HepG2 (cell line): ENCODE measurements around the gene NUDT9. TPM values are rescaled to one million over a fixed set of nuclear protein-coding genes. Genes with fewer than 3 reads are reported as not detected.
"Not testable (repeated sequence)": the region's sequence is repeated elsewhere in the genome, so short reads cannot be mapped to it uniquely, and the experiment has no call there.

Source experiments
- ATAC-seq: fragments of 200-7000 bp; cut with Tn5 transposase; 3 replicates; pipeline ENCODE4 v1.9.1; 2020; ENCODE audit warnings: mild to moderate bottlenecking, moderate library complexity
- BruUV-seq: library from RNA; stranded (reverse); fragments of 400-500 nt; replicated peaks from 2 replicates; lab custom pipeline; 2021; lab: Mats Ljungman, UMichigan
- CTCF ChIA-PET: fragments of 300-600 bp; formaldehyde crosslinking; extraction: SDS; loops from one replicate; lab custom pipeline; 2021; ENCODE audit warnings: low total read pairs, inconsistent platforms, low intra/inter-chr PET ratio; lab: Yijun Ruan, JAX
- POLR2A ChIA-PET: fragments of 350-600 bp; sonication (Branson Sonifier 250); formaldehyde crosslinking; loops from one replicate; lab custom pipeline; 2020; ENCODE audit warnings: antibody characterized with exemption, inconsistent platforms; lab: Yijun Ruan, JAX
- DNase-seq: peaks from one replicate; pipeline ENCODE4 v3.0.0-alpha.2; 2015; ENCODE audit warnings: low spot score
- FAIRE-seq: peaks from 3 replicates; lab custom pipeline; 2011; peaks lifted over from hg19 to GRCh38; lab: Jason Lieb, UNC
- H2AFZ ChIP-seq: one replicate; pipeline ENCODE4 v1.6.1; 2011; ENCODE audit warnings: low read length, inconsistent platforms
- H3K27ac ChIP-seq: fragments of 300-600 bp; 3 replicates; pipeline ENCODE4 v1.8.0; 2011; ENCODE audit warnings: mixed run types, mild to moderate bottlenecking, mixed read lengths, low read length, inconsistent platforms; ENCODE audit not compliant: insufficient read depth; ENCODE audit errors: extremely low read length
- H3K27me3 ChIP-seq, 2 experiments: fragments of 200-600 bp in 1 of 2; 2 replicates in 1 of 2; 3 replicates in 1 of 2; pipeline versions ENCODE4 v1.6.0 to v1.8.0; 2011; ENCODE audit warnings: low read length in 2 of 2, mild to moderate bottlenecking in 2 of 2, moderate library complexity in 2 of 2, inconsistent platforms in 1 of 2; ENCODE audit not compliant: insufficient read depth in 2 of 2, control insufficient read depth in 1 of 2
- H3K36me3 ChIP-seq, 2 experiments: fragments of 200-600 bp in 1 of 2; replicated peaks in 1 of 2; 2 replicates in 1 of 2; 3 replicates in 1 of 2; pipeline versions ENCODE4 v1.5.1 to v1.8.0; 2011; ENCODE audit warnings: low read length in 2 of 2, inconsistent platforms in 1 of 2; ENCODE audit not compliant: insufficient read depth in 2 of 2, control insufficient read depth in 1 of 2
- H3K4me1 ChIP-seq: 2 replicates; pipeline ENCODE4 v1.5.1; 2012; ENCODE audit warnings: low read length, inconsistent platforms; ENCODE audit not compliant: insufficient read depth
- H3K4me2 ChIP-seq: 2 replicates; pipeline ENCODE4 v1.6.0; 2011; ENCODE audit warnings: low read depth, low read length, inconsistent platforms
- H3K4me3 ChIP-seq, 3 experiments: fragments of 200-600 bp in 1 of 3; sonication (generic), shearing (Covaris generic) in 1 of 3; replicated peaks in 1 of 3; 2 replicates each; pipeline ENCODE4 v1.5.1; 2011 to 2016; ENCODE audit warnings: low read length in 3 of 3, inconsistent platforms in 2 of 3, low read depth in 2 of 3, mild to moderate bottlenecking in 2 of 3, control low read depth in 1 of 3, mixed read lengths in 1 of 3; ENCODE audit not compliant: insufficient read depth in 1 of 3
- H3K79me2 ChIP-seq: one replicate; pipeline ENCODE4 v1.6.1; 2011; ENCODE audit warnings: low read length, inconsistent platforms; ENCODE audit not compliant: insufficient read depth
- H3K9ac ChIP-seq: 2 replicates; pipeline ENCODE4 v1.6.0; 2011; ENCODE audit warnings: mild to moderate bottlenecking, low read depth, low read length, inconsistent platforms; ENCODE audit not compliant: insufficient read depth
- H3K9me3 ChIP-seq: 2 replicates; pipeline ENCODE4 v1.5.1; 2012; ENCODE audit warnings: mild to moderate bottlenecking, low read length
- H4K20me1 ChIP-seq: 2 replicates; pipeline ENCODE4 v1.6.0; 2011; ENCODE audit warnings: inconsistent platforms, mild to moderate bottlenecking, low read length, moderate library complexity; ENCODE audit not compliant: insufficient read depth
- EEA1 ChIP-seq: sonication (generic); formaldehyde crosslinking; IDR thresholded peaks from 2 replicates; pipeline ENCODE4 v1.5.1; 2020; ENCODE audit warnings: mild to moderate bottlenecking, missing genetic modification reagents, borderline replicate concordance
- HOXA3 ChIP-seq: sonication (generic); formaldehyde crosslinking; IDR thresholded peaks from 2 replicates; pipeline ENCODE4 v1.5.0; 2020; ENCODE audit warnings: missing genetic modification reagents
- IRX3 ChIP-seq: sonication (generic); formaldehyde crosslinking; IDR thresholded peaks from 2 replicates; pipeline ENCODE4 v1.8.1; 2023; ENCODE audit warnings: mild to moderate bottlenecking, low read depth, missing genetic modification reagents, borderline replicate concordance
- KDM2A ChIP-seq: sonication (generic); formaldehyde crosslinking; IDR thresholded peaks from 2 replicates; pipeline ENCODE4 v1.4.0; 2020; ENCODE audit warnings: low read depth, missing genetic modification reagents, borderline replicate concordance
- PHF8 ChIP-seq: sonication (generic); formaldehyde crosslinking; IDR thresholded peaks from 2 replicates; pipeline ENCODE4 v1.5.0; 2020; ENCODE audit warnings: missing genetic modification reagents
- RBFOX2 ChIP-seq: fragments of 200-400 bp; formaldehyde crosslinking; IDR thresholded peaks from 2 replicates; pipeline ENCODE4 v1.6.1; 2017; ENCODE audit warnings: low read depth, mild to moderate bottlenecking, low read length
- SAP130 ChIP-seq: IDR thresholded peaks from 2 replicates; pipeline ENCODE4 v1.6.1; 2016; ENCODE audit warnings: low read depth
- TFDP1 ChIP-seq: IDR thresholded peaks from 2 replicates; pipeline ENCODE4 v1.6.1; 2016; ENCODE audit warnings: missing compliant biosample characterization, missing genetic modification reagents, borderline replicate concordance
- ZNF687 ChIP-seq: sonication (generic); formaldehyde crosslinking; IDR thresholded peaks from 2 replicates; pipeline ENCODE4 v1.5.1; 2020; ENCODE audit warnings: mild to moderate bottlenecking, missing genetic modification reagents, moderate library complexity
- ZNF770 ChIP-seq: sonication (generic); formaldehyde crosslinking; IDR thresholded peaks from 2 replicates; pipeline ENCODE4 v1.5.0; 2020; ENCODE audit warnings: mild to moderate bottlenecking, missing genetic modification reagents
- WGBS: methylation state at CpG from one replicate; pipeline ENCODE4 v1.1.6; 2017; ENCODE audit warnings: low lambda C conversion rate; 5-methylcytosine and 5-hydroxymethylcytosine counted together
- in situ Hi-C: cut with HindIII; loops from 2 replicates; pipeline ENCODE4 v1.10.0; 2017; ENCODE audit warnings: low pct_unique_long_range_greater_than_20kb; ENCODE audit not compliant: extremely low pct_ligation_motif_present
- intact Hi-C: fragments of 100-400 bp; cut with micrococcal nuclease; formaldehyde crosslinking; loops from one replicate; pipeline ENCODE4 v1.10.0; 2022; ENCODE audit not compliant: unreplicated experiment
- polyA plus RNA-seq, 8 experiments: library from polyadenylated mRNA; depleted of rRNA in 3 of 8; stranded (reverse) in 7 of 8; unstranded in 1 of 8; fragments of >200 nt; fragmentation: Illumina TruSeq in 4 of 8; extraction: Trizol in 4 of 8; gene quantifications; 2 replicates each; pipeline versions ENCODE4 v1.2.1 to v1.2.3, GENCODE V29; 2011 to 2016; ENCODE audit warnings: low read depth in 4 of 8, missing spikeins in 1 of 8, mixed read lengths in 1 of 8; ENCODE audit not compliant: insufficient read depth in 1 of 8
- total RNA-seq, 5 experiments: library from RNA; depleted of rRNA; stranded (reverse); fragments of >200 nt; fragmentation: Illumina TruSeq; extraction: Trizol; gene quantifications; 2 replicates each; pipeline ENCODE4 v1.2.3, GENCODE V29; 2016; ENCODE audit warnings: low read depth in 1 of 5

NUDT9 gene
- total and polyA plus RNA-seq, 2 of the 13 experiments (the other 11 are each of a cell fraction or from before 2014, with no cell fraction given), result 10.4 to 12.3 TPM

GRCh38 chr4:87388901-87389300, 33.5 kb upstream of the NUDT9 start:
- H3K9ac ChIP-seq, result peak overlapping the region; percentile 84; the same call in 1 of the 2 replicates
- CTCF ChIA-PET, result no interaction called here
- no peak for TF ChIP-seq IRX3
- TF ChIP-seq RBFOX2, result peak; percentile 3; the same call in 1 of the 2 replicates
- TF ChIP-seq SAP130 (CRISPR knock-in tag), result peak; percentile 12; the same call in 1 of the 2 replicates
- TF ChIP-seq EEA1, result no peak
- H3K36me3 ChIP-seq, result 0 out of 5 replicates have a peak, but pooled peaks cover 0 to 6% of the 10 kb centered on the region in 2 experiments
- FAIRE-seq (no peak), DNase-seq (no peak), ATAC-seq (no peak)
- H3K4me3 ChIP-seq, result peak overlapping the region; percentile 81 to 93 (median 88)
- H3K27ac ChIP-seq, result no peak overlapping the region
- H3K9me3 ChIP-seq, result no peaks in the 10 kb centered on the region
- peaks cover 69% of the 10 kb centered on the region for H3K79me2 ChIP-seq
- H2AFZ ChIP-seq, result no peak overlapping the region
- in situ Hi-C loops (loop anchor here (10.0 kb wide), 1 partner anchor 46 kb away; no protein-coding TSS in a partner anchor), intact Hi-C loops (loop anchor here (2.0 kb wide), 1 partner anchor 76 kb away; no protein-coding TSS in a partner anchor)
- H3K4me1 ChIP-seq, result peaks cover 51% of the 10 kb centered on the region
- peaks cover 45% of the 10 kb centered on the region for H4K20me1 ChIP-seq
- POLR2A ChIA-PET, result interaction anchor here (0.8 to 8.1 kb wide), 3 partner anchors 12 to 111 kb away, joined by 4 to 172 read pairs (median 5); partner anchors contain the start of gene NUDT9
- BruUV-seq, result no TSS peak
- H3K4me2 ChIP-seq, result peak overlapping the region; percentile 99
- WGBS, result 4% methylated on average over 3 of the region's 3 CpGs
- H3K27me3 ChIP-seq, result no peaks in the 10 kb centered on the region; a peak in 1 of 5 replicates

- H3K4me2 ChIP-seq, result peak overlapping the region; percentile 99
- peaks cover 40% of the 10 kb centered on the region for H3K4me1 ChIP-seq
- BruUV-seq, CTCF ChIA-PET, in situ Hi-C loops, H3K27me3 ChIP-seq, intact Hi-C loops, DNase-seq, H2AFZ ChIP-seq, H3K36me3 ChIP-seq, H3K9me3 ChIP-seq, FAIRE-seq: not testable (repeated sequence)
- H4K20me1 ChIP-seq, result peaks cover 40% of the 10 kb centered on the region
- peak; percentile 3; the same call in 1 of the 3 replicates for ATAC-seq
- peak overlapping the region; percentile 81 to 93 (median 88) for H3K4me3 ChIP-seq
- WGBS, result under 1% methylated on average over 20 of the region's 20 CpGs
- H3K27ac ChIP-seq, result peak overlapping the region; percentile 87
- H3K79me2 ChIP-seq, result peaks cover 60% of the 10 kb centered on the region
- POLR2A ChIA-PET, result interaction anchor here (0.8 to 8.1 kb wide), 5 partner anchors 11 to 33 kb away, joined by 3 to 172 read pairs (median 13); partner anchors contain the start of gene NUDT9
- peak overlapping the region; percentile 84 for H3K9ac ChIP-seq
- peak; percentile 83 for TF ChIP-seq ZNF770 (CRISPR knock-in tag)
- 0 out of 2 replicates have a peak, but pooled peaks have one; percentile 23 for TF ChIP-seq KDM2A (CRISPR knock-in tag)
- peak; percentile 56; the same call in 1 of the 2 replicates for TF ChIP-seq TFDP1
- TF ChIP-seq ZNF687 (CRISPR knock-in tag), result peak; percentile 53
- TF ChIP-seq PHF8 (CRISPR knock-in tag), result peak; percentile 22; the same call in 1 of the 2 replicates
- peak; percentile 62; the same call in 1 of the 2 replicates for TF ChIP-seq HOXA3 (CRISPR knock-in tag)
These were observed 32.3 kb upstream of the NUDT9 start for GRCh38 chr4:87390055-87390454.
